ENCODE measurements around the gene GNAI1.

GNAI1 gene

GRCh38 chr7:80110376-80110775, 24.3 kb upstream of the GNAI1 start:
- Histone ChIP-seq H3K4me3 (no peak overlapping the region), H3K27ac (no peak overlapping the region)
- DNase-seq (ENCODE audit: low spot score) = no peak
- TF ChIP-seq CTCF (IDR thresholded peaks at IDR 0.05) = no peak

GRCh38 chr7:80114159-80114558, 20.5 kb upstream of the GNAI1 start:
- DNase-seq (ENCODE audit: low spot score) = no peak
- TF ChIP-seq CTCF (IDR thresholded peaks at IDR 0.05) = no peak
- no peak overlapping the region for H3K4me3 ChIP-seq
- H3K27ac ChIP-seq = no peak overlapping the region

GRCh38 chr7:80124526-80125264, 9.9 kb upstream of the GNAI1 start:
- no peak for DNase-seq (ENCODE audit: low spot score)
- H3K4me3 ChIP-seq = no peak overlapping the region

GRCh38 chr7:80127412-80128160, 7.0 kb upstream of the GNAI1 start:
- no peak for TF ChIP-seq CTCF (IDR thresholded peaks at IDR 0.05)
- no peak for DNase-seq (ENCODE audit: low spot score)
- H3K4me3 ChIP-seq = no peak overlapping the region
- H3K27ac ChIP-seq = no peak overlapping the region

More at GRCh38 chr7:80124526-80125264, 9.9 kb upstream of the GNAI1 start:
- H3K27ac ChIP-seq = no peak overlapping the region
- no peak for TF ChIP-seq CTCF (IDR thresholded peaks at IDR 0.05)

GRCh38 chr7:80128918-80129317, 5.7 kb upstream of the GNAI1 start:
- Histone ChIP-seq H3K4me3 (no peak overlapping the region), H3K27ac (no peak overlapping the region)
- TF ChIP-seq CTCF (IDR thresholded peaks at IDR 0.05) = no peak
- no peak for DNase-seq (ENCODE audit: low spot score)

GRCh38 chr7:80129785-80130184, 4.8 kb upstream of the GNAI1 start:
- Histone ChIP-seq H3K4me3 (no peak overlapping the region), H3K27ac (no peak overlapping the region)
- DNase-seq (ENCODE audit: low spot score) = no peak
- no peak for TF ChIP-seq CTCF (IDR thresholded peaks at IDR 0.05)
